Neural progenitor cell (in vitro differentiated cells): ENCODE measurements around the gene TMEM131L.

Experiments used
- CTCF ChIP-seq: fragments of 200-600 bp; sonication (generic); IDR thresholded peaks from 2 replicates; pipeline ENCODE4 v1.5.1; 2017; ENCODE audit warnings: antibody characterized with exemption, mild to moderate bottlenecking
- EZH2 ChIP-seq: fragments of 200-600 bp; sonication (generic); IDR thresholded peaks from 2 replicates; pipeline ENCODE4 v1.6.1; 2017; ENCODE audit warnings: antibody characterized with exemption, mild to moderate bottlenecking, moderate library complexity
- EZH2phosphoT487 ChIP-seq: fragments of 200-600 bp; sonication (generic); IDR thresholded peaks from 2 replicates; pipeline ENCODE4 v1.6.1; 2017; ENCODE audit warnings: antibody characterized with exemption

- no peak for TF ChIP-seq CTCF
- no peak for TF ChIP-seq EZH2
- TF ChIP-seq EZH2phosphoT487 = no peak
Observed at GRCh38 chr4:153535772-153536513, 69.8 kb downstream of the TMEM131L start.
